Urinary bladder (tissue), 4 donors: Measurements from ENCODE around the gene AGRN. TPM values are rescaled to one million over a fixed set of nuclear protein-coding genes. Genes with fewer than 3 reads are reported as not detected.
A peak's percentile ranks its signal among the peaks of the same experiment; 100 is the strongest.
"Not testable (repeated sequence)": the region's sequence is repeated elsewhere in the genome, so short reads cannot be mapped to it uniquely, and the experiment has no call there.

Experiments
- DNase-seq: peaks from one replicate; pipeline ENCODE4 v3.0.0-alpha.2; 2015; ENCODE audit errors: extremely low spot score
- H3K27ac ChIP-seq: one replicate; pipeline ENCODE4 v1.5.1; 2013; ENCODE audit warnings: low read depth, mild to moderate bottlenecking, moderate library complexity
- H3K36me3 ChIP-seq: one replicate; pipeline ENCODE4 v1.6.1; 2013; ENCODE audit warnings: mild to moderate bottlenecking, moderate library complexity; ENCODE audit not compliant: insufficient read depth
- H3K4me1 ChIP-seq: one replicate; pipeline ENCODE4 v1.6.1; 2013; ENCODE audit warnings: mild to moderate bottlenecking, moderate library complexity; ENCODE audit not compliant: insufficient read depth
- H3K4me3 ChIP-seq: one replicate; pipeline ENCODE4 v1.5.1; 2013; ENCODE audit warnings: low read depth, low read length
- WGBS: extraction: QIAGEN DNeasy Blood & Tissue Kit; methylation state at CpG from one replicate; pipeline ENCODE4 v1.1.7; 2013; 5-methylcytosine and 5-hydroxymethylcytosine counted together
- polyA plus RNA-seq: library from polyadenylated mRNA; stranded (reverse); fragments of 200-250 nt; gene quantifications from one replicate; pipeline ENCODE4 v1.2.3, GENCODE V29; 2013
- total RNA-seq: library from RNA; depleted of rRNA; stranded (reverse); fragments of >200 nt; gene quantifications from one replicate; pipeline ENCODE4 v1.2.3, GENCODE V29; 2014
- donor health status: healthy with polysubstance abuse.
- donor health status: healthy.

AGRN gene
- total RNA-seq, result 43.3 TPM
- polyA plus RNA-seq, result 38.7 TPM

DNA sequence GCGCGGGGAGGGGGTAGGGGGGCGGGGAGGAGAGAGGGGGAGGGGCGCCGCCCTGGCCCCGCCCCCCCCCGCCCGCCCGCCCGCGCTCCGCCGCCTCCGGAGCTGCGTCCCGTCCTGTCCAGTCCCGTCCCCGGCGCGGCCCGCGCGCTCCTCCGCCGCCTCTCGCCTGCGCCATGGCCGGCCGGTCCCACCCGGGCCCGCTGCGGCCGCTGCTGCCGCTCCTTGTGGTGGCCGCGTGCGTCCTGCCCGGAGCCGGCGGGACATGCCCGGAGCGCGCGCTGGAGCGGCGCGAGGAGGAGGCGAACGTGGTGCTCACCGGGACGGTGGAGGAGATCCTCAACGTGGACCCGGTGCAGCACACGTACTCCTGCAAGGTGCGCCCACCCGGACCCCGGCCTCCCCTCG is at the start of gene AGRN:
Gene AGRN (plus strand): TSS at position 121 of the 405 bp plus-strand sequence. CDS start 53 bp downstream, at position 174.
- Histone ChIP-seq H3K36me3 (no peaks in the 10 kb centered on the region), H3K4me1 (no peaks in the 10 kb centered on the region), H3K4me3 (peak within 1 kb of the TSS; percentile 80), H3K27ac (peak within 1 kb of the TSS; percentile 76)
- WGBS, result under 1% methylated on average over 43 of the region's 58 CpGs
- DNase-seq, result no peak

- Histone ChIP-seq H3K4me3 (no peak overlapping the region), H3K27ac (no peak overlapping the region), H3K36me3 (no peaks in the 10 kb centered on the region), H3K4me1 (no peaks in the 10 kb centered on the region)
- DNase-seq, result no peak
- WGBS, result 18% methylated on average over 33 of the region's 33 CpGs
These were observed 49.5 kb upstream of the AGRN start for GRCh38 chr1:970242-970972.

DNA sequence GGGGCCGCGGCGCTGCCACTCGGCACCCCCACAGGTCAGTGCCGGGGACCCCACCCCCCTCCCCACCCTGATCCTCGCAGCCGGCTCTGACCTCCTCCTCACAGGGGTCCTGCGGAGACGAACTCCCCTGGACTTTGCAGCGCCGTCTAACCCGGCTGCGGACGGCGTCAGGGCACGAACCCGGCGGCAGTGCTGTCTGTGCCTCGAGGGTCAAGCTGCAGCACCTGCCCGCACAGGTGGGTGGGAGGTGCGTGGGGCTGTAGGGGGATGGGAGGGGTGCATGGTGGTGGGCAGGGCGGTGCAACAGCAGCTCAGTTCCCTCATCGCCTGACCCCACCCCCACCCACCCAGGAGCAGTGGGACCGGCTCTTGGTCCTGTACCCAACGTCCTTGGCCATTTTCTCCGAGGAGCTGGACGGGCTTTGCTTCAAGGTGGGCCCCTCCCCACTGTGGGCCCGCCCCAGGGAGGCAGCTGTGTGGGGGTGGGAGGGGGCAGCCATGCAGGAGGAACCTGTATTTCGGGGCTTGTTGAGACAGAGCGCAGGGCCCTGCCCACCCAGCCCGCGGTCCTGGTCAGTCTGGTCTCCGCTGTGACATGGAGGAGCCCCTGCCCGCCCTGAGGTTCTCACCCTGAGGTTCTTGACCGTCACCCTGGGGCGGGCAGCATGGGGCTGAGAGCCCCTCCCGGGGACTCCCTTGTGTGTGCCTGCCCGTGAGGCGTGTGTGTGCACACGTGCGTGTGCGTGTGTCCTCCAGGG is 48.8 kb upstream of the AGRN start:
- WGBS, result 36% methylated on average over 42 of the region's 42 CpGs
- Histone ChIP-seq H3K36me3 (no peaks in the 10 kb centered on the region), H3K27ac (peak overlapping the region; percentile 63), H3K4me1 (no peaks in the 10 kb centered on the region), H3K4me3 (no peak overlapping the region)
- DNase-seq, result no peak

DNA sequence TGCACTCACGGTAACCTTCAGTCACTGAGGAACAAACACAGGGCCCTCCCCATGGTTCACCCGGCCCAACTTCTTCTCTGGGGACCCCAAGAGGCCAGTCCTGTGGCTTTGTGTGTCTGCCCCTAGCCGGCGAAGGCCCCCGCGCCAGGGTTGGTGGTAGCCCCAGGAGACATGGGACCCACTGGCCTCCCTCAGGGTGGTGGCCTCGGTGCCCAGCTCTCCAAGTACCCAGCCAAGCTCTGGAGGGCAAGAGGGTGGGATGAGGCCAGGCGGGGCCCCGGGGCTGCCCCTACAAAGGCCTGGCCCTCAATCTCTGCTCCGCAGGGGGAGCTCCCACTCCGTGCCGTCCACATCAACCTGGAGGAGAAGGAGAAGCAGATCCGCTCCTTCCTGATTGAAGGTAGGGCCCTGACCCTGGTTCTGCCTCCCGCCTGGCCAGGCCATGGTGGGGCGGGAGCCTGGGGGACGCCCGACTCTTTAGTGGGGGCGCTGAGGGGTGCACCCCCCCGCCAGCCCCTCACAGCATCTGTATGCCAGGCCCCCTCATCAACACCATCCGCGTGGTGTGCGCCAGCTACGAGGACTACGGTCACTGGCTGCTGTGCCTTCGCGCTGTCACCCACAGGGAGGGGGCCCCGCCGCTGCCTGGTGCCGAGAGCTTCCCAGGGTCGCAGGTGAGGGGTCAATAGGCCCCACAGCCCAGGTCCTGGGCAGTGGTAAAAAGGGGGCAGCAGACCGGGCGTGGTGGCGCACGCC is 48.0 kb upstream of the AGRN start:
- no peak for DNase-seq
- Histone ChIP-seq H3K4me1 (no peaks in the 10 kb centered on the region), H3K27ac (peak overlapping the region; percentile 63), H3K36me3 (no peaks in the 10 kb centered on the region), H3K4me3 (no peak overlapping the region)
- WGBS, result 80% methylated on average over 34 of the region's 34 CpGs

DNA sequence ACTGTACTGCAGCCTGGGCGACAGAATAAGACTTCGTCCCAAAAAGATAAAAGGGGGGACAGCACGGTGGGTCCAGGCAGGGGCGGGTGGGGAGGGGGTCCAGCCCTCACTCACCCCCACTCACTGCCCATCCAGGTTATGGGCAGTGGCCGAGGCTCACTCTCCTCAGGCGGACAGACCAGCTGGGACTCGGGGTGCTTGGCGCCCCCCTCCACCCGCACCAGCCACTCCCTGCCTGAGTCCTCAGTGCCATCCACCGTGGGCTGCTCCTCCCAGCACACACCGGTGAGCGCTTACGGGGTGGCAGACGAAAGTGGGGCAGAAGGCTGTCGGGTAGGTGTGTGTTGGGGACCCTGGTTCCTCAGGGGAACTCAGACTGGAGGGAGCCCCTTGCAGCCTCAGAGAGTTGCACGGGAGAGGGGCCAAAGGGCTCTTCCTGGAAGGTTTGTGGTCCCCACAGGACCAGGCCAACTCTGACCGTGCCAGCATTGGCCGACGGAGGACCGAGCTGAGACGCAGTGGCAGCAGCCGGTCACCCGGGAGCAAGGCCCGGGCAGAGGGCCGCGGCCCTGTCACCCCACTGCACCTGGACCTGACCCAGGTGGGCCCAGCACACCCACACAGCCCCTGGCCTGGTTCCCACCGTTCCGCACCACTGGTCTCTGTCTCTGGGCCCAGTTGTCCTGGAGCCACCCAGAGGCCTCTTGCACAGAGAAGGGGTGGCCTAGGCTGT is 47.0 kb upstream of the AGRN start:
- 80% methylated on average over 28 of the region's 28 CpGs for WGBS
- H3K36me3 ChIP-seq, result no peaks in the 10 kb centered on the region
- no peak overlapping the region for H3K27ac ChIP-seq
- no peak for DNase-seq
- H3K4me3 ChIP-seq, result no peak overlapping the region
- no peaks in the 10 kb centered on the region for H3K4me1 ChIP-seq

DNA sequence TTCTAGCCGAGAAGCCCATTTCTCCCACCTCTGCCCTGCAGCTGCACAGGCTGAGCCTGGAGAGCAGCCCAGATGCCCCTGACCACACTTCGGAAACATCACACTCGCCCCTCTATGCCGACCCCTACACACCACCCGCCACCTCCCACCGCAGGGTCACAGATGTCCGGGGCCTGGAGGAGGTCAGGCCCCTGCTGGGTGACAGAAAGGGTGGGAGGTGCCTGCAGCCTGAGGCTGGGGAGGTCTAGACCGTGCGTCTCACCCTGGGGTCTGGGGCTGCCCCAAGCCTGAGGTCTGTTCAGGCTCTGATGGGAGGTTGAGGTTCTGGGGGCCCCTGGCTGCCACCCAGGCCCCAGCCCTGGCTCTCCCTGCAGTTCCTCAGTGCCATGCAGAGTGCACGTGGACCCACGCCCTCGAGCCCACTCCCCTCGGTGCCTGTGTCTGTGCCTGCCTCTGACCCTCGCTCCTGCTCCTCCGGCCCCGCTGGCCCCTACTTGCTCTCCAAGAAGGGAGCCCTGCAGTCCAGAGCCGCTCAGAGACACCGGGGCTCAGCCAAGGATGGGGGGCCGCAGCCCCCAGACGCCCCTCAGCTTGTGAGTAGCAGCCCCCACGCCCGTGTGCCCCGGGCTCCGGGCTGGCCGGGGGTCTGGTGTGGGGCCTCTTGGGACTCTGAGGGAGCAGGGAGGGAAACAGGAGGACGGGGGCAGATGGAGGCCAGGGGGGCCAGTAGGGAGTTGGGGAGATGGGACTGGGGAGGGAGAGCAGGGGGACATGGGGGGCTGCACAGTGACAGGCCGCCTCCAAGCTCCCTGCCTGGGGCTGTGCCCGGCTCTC is 46.2 kb upstream of the AGRN start:
- WGBS, result 80% methylated on average over 27 of the region's 28 CpGs
- H3K27ac ChIP-seq, result no peak overlapping the region
- no peaks in the 10 kb centered on the region for H3K36me3 ChIP-seq
- no peak overlapping the region for H3K4me3 ChIP-seq
- H3K4me1 ChIP-seq, result no peaks in the 10 kb centered on the region
- no peak for DNase-seq

GRCh38 chr1:974293-974640 is 45.7 kb upstream of the AGRN start:
- 90% methylated on average over 11 of the region's 11 CpGs for WGBS
- H3K4me1 ChIP-seq, result no peaks in the 10 kb centered on the region
- no peak overlapping the region for H3K4me3 ChIP-seq
- no peak overlapping the region for H3K27ac ChIP-seq
- no peak for DNase-seq
- H3K36me3 ChIP-seq, result no peaks in the 10 kb centered on the region

- H3K4me3 ChIP-seq, result no peak overlapping the region
- H3K27ac ChIP-seq, result no peak overlapping the region
- no peak for DNase-seq
- no peaks in the 10 kb centered on the region for H3K36me3 ChIP-seq
- no peaks in the 10 kb centered on the region for H3K4me1 ChIP-seq
- 68% methylated on average over 17 of the region's 17 CpGs for WGBS
These were observed 45.1 kb upstream of the AGRN start for GRCh38 chr1:974687-975328.

DNA sequence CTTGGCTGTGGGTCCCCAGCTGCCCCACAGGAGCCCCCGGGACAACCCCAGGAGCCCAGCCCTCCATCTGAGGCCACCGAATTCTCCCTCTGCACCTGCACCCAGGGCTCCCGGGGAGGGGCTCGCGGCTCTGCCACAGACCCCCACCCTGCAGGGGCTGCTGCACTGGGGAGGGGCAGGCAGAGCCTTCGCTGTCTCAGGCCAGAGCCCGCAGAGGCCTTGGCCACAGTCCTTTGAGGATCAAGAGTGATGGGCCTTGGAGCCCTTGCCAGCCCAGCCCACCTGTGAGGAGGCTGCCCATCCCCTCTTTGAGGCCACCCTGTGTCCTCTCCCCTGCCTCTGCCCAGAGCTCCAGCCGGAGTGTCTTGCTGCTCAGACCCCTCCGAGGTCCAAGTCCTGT is 44.6 kb upstream of the AGRN start:
- DNase-seq, result no peak
- Histone ChIP-seq H3K36me3 (no peaks in the 10 kb centered on the region), H3K4me1 (no peaks in the 10 kb centered on the region), H3K4me3 (no peak overlapping the region), H3K27ac (no peak overlapping the region)
- 75% methylated on average over 9 of the region's 9 CpGs for WGBS

GRCh38 chr1:975896-976683 is 43.8 kb upstream of the AGRN start:
- 5% methylated on average over 40 of the region's 40 CpGs for WGBS
- H3K27ac ChIP-seq, result peak overlapping the region; percentile 58
- peak; percentile 32 for DNase-seq
- no peaks in the 10 kb centered on the region for H3K36me3 ChIP-seq
- H3K4me3 ChIP-seq, result peak overlapping the region; percentile 31
- no peaks in the 10 kb centered on the region for H3K4me1 ChIP-seq

DNA sequence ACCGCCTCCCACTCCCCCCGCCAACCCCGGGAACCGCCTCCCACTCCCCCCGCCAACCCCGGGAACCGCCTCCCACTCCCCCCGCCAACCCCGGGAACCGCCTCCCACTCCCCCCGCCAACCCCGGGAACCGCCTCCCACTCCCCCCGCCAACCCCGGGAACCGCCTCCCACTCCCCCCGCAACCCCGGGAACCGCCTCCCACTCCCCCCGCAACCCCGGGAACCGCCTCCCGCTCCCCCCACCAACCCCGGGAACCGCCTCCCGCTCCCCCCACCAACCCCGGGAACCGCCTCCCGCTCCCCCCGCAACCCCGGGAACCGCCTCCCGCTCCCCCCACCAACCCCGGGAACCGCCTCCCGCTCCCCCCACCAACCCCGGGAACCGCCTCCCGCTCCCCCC is 43.1 kb upstream of the AGRN start:
- not testable (repeated sequence) for H3K4me1 ChIP-seq, H3K27ac ChIP-seq, H3K4me3 ChIP-seq, H3K36me3 ChIP-seq, DNase-seq
- 56% methylated on average over 16 of the region's 39 CpGs for WGBS
